ENCODE results near the gene HEBP1.

The HEBP1 gene

DNA sequence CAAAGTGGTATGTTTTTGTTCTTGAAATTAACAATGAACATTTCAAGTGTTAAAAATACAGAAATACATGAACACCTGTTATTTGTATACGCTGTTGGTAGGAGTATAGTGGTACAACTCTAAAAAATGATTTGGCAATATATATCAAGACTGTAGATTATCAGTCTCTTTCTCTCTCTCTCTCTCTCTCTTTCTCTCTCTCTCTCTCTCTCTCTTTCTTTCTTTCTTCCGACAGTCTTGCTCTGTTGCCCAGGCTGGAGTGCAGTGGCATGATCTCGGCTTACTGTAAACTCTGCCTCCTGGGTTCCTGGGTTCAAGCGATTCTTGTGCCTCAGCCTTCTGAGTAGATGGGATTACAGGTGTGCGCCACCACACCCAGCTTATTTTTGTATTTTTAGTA is 12.6 kb downstream of the HEBP1 start:
- no peak for DNase-seq

DNA sequence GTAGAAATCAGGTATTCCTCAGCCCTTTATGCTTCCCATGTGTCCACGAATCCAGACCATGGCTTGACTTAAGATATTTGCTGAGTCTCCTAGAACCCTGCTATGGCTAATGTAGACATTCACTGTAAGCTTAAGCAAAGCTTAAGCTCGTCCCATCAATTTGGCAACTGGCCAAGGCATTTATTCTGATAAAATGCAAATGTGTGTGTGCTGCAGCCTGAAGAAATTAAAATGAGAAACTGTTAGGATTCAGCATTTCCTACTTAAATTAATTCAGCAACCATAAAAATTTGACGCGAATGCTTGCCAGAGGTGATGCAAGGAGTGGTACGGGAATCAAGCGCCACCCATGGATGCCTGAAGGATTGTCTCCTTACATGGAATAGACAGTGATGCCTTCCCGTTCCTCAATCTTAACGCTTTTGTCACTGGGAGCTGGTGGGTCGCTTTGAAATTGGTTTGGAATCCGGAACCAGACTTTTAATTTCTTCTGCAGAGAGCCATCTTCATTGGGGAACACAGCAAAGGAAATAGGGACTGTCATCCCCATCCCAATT is 13.2 kb downstream of the HEBP1 start:
- no peak for DNase-seq

DNA sequence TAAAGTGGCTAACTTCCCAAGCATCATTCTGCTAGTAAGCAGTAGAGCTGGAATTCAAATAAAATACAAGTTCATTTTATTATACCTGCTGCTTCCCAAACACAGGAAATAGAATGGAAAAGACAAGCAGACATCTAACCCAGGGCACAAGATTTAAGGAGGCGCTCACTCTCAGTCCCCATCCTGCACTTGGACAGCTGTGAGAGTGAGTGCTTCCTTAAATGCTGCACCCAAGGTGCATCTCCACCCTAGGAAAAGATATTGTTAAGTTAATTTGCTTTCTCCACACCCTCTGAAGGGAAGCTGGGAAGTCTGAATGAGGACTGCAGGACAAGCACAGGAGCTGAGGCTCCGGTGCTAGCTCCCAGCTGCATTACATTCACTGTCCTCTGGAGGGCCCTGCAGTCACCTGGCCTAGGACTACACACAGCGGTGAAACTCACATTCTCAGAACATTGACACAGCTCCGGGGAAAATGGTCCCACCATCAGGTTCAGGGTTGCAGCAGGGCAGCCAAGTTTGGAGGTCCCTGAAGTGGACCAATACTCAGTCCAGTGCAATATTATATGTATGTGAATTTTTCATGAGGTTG is 14.2 kb downstream of the HEBP1 start:
- DNase-seq, result no peak

DNA sequence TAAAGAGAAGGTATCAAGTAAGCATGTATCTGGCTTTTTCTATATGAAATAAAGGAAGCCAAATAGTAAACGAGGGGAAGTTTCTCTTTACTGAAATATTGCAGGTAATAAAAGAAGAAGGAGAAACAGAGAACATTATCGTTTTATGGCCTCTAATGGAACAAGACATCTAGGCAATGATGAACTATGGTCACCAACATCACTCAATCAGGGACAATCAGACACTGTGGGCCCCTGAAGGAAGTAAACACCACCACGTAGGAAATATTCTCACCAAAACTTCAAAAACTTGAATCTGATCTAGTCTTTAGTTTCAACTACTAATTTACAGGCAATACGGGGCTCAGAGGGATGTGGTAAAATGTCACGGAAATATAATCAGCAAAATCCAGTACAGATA is 15.9 kb downstream of the HEBP1 start:
- no peak for DNase-seq

DNA sequence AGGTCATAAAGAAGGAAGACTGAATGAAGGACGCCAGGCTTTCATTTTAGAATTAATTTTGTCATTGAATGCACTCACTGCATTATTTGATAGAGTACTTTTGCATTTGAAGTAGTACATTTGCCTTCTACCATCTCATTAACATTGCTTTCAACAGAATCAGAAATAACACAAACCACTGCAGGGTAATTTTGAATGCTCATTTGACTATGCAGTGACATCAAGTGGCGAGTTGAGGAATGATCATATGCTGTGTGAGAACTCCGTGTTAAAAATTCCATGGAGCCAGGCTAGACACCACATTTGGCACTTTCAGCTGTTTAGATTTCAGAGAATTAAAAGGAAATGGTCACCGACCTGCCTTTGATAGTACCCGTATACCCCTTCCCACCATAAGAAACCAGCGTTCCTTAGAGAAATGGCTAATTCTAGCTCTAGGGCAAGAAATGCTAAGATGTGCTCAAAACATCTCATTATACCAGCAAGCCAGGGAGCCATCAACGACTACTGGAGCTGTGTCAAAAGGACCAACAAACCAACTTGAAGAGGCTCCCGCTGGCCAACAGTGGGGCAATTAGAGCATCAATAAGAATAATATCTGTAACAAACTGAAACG is 16.5 kb downstream of the HEBP1 start:
- peak; percentile 78 for DNase-seq

DNA sequence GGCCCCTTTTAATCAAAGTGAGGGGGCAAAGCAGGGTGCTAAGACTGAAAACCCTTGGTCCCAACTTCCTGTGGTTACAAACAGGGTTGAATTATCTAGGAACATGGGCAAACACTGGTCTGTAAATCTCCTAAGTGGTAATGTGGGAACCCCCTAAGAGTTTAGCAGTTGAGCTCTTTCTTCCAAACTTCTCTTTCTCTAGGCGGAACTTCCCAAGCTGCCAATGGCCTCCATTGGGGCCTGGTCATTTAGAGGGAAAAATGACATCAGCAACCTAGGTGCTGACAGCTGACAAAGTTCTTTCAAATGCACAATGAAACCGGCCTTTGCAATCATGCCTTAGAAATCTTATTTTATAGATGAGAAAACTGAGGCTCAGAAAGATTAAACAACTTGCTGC is 17.7 kb downstream of the HEBP1 start:
- no peak for DNase-seq

DNA sequence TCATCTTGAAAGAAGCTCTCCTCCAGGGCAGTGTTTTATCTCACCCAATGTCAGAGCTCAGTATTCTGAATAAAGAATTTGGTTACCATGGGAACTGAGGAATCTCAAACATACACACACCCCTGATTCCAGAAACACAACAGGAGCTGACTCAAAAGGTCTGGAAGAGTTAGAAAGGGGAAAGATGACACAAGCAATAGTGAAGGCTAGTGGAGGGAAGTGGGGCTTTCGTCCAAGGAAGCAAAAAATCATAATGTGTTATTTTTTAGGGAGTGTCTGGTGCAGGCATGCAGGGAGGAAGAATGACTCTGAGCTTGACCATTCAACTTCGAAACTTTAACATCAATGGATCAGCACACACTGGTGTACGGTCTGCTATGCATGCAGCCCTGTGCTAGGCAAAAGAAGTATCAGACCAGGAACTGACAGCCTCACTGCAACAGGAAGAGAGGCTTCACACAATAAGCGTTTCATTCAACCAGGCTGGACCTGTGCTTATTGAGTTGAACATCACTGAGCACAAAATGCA is 20.3 kb downstream of the HEBP1 start:
- DNase-seq, result peak; percentile 23

DNA sequence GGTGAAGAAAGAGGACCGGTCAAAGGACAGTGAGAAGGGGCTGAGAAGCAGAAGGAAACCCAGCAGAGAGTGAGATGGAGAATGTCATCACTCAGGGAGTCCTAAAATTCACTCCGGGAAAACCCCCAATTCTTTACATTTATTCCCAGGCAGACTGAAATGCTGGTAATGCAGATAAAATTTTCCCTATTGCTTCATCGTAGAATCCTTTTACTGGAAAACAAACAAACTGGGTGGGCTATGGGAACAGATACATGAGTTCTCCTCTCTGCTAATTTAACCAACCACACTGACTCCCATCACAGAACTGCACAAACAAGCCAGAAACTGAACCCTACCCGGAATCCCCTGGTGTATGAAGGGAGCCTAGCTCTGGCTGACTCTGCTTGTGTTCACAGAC is 20.9 kb downstream of the HEBP1 start:
- DNase-seq, result no peak

DNA sequence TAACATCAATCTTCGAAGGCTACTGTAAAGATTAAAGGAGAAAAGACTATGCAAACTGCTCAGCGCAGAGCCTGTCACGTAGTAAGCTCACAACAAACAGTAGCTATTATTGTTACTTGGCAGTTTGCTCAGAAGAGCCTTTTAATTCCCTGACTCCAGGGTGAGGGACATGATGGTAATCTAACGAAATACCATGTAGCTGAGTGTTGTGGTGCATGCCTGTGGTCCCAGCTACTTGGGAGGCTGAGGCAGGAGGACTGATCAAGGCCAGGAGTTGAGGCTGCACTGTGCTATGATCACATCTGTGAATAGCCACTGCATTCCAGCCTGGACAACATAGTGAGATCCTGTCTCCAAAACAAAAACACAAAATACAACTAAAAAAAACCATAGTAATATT is 22.8 kb downstream of the HEBP1 start:
- no peak for DNase-seq

DNA sequence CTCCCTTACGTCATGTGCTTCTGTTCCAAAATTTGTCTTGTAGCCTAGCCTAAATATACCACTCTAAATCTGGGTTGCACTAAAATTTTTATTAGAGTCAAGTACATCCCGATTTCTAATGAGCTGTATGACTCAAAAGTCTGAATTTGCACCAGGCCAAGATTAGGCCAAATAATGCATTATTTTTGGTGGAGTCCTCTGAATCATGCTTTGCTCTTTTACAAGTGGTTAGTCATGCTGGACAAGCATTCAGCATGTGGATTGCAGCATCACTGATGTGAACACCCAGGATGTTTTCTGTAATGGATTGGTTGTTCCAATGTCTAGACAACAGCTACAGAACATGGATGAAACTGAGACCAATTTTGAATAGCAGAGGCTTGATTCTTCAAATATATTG is 23.7 kb downstream of the HEBP1 start:
- peak; percentile 67 for DNase-seq

DNA sequence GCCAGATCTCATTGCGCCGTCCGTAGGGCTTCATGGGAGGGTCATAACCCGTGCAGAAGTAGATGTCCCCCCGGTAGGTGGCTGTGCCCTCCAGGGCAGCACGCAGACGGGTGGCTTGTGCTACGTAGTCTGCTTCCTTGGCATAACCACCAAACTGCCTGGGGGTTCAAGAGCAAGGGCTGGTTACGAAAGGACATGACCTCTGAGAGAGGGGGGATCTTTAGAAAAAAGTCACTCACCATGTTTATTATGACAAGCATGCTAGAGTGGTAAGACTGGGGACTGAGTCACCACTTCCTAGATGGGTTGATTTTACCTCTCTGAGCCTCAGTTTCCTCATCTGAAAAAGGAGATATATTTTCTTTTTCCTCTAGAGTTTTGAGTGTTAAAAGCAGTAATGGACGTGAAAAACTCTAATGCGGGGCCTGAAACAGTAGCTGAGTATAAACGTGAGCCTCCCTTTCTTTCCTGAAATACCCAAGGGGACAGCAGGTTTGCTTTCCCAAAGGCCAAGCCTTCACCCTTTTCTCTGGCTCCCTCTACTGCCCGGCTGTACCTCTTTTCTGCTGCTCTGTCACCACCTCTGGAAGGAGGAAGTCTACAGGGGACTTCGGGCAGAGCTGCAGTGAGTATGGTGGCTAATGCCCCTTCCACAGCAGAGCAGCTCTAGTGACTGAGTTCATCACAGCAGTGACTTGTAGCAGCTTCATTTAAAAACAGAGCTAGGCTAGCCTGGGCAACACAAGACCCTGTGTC is 24.6 kb downstream of the HEBP1 start:
- DNase-seq, result peak; percentile 63

DNA sequence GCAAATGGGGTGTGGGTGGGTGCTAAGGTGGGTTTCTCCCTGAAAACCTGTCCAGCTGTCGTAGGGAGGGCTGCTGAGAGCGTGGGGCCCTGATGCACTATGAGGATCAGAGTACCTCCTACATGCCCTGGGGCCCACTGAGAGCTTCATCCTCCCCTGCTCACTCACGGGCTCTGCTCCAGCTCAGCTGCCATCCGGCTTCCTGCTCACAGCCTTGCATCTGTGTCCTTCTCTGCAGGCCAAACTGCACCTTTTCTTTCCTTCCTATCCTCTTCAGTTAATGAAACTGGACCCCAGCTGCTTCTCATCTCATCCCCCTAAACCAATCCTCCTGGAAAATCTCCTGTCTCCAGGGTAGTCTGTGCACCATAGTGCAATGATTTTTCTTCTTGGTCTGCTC is 25.9 kb downstream of the HEBP1 start:
- DNase-seq, result no peak

DNA sequence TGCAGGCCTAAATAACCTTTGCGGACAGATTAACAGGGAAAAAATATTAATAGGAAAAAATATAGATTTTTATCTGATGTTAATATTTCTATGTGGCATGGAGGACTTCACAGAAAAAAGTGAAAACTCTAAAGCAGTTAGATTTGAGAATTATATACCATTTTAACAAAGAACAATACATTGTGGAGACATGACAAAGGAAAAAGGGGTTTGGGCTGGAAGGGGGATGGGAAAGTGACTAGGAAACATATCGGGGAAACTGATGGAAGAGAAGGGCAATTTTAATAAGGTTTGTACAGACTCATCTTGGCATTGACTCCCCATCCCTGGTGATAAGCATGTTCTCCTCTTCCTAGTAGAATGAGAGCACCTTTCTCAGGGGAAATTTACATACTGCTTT is 27.0 kb downstream of the HEBP1 start:
- DNase-seq, result no peak

DNA sequence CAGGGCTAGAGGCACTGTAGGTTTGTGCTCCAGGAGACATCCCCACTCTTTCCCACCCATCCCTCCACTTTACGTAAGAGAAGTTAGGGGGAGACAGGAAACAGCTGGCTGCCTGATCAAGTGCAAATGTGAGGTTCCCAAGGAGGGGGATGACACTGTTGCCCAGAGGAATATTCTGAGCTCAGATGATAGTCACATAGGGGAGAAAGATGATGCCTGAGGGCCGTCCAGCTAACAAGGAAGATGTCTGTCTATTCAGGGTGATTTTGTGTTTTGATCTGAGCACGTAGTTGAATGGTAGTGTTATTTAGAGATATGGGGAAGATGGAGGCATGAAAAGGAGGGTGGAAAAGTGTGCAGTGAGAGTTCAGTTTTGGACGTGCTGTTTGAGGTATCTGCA is 34.2 kb downstream of the HEBP1 start:
- no peak for DNase-seq

DNA sequence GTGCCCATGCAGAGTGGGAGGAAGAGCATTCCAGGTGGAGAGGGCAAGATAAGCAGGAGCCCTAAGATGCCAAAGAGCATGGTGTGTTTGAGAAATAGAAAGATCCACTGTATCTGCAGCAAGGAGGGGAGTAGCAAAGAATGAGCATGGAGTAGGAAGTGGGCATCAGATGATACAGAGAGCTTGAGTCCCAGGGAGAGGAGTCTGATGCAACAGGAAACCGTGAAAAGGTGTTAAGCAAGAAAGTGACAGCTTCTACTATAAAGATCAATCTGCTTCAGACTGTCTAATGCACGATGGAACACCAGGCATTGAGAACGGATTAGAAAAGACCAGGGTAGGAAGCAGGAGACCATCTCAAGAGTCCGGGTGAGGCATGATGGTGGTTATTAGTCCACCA is 35.8 kb downstream of the HEBP1 start:
- no peak for DNase-seq

DNA sequence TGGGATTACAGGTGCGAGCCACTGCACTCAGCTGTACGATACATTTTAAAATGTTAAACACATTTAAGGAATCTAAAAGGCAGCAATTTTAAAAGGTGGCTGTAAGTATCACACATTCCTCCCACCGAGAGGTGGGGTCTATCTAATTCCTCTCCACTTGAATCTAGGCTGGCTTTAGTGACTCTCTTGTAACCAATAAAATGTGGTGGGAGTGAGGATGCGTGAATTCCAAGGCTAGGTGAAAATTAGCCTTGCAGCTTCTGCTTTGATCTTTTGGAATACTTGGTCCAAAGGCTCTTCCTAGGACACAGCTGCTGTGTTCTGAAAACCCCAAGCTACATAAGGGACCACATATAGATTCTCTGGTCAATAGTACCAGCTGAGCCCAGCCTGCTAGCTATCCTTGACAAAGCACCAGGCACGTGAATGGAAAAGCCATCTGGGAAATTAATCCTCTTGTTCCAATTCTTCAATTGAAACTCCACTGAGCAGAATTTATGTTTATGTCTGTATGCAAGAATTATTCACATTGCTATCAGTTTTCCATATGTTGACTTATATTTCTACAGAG is 39.3 kb downstream of the HEBP1 start:
- DNase-seq, result no peak

DNA sequence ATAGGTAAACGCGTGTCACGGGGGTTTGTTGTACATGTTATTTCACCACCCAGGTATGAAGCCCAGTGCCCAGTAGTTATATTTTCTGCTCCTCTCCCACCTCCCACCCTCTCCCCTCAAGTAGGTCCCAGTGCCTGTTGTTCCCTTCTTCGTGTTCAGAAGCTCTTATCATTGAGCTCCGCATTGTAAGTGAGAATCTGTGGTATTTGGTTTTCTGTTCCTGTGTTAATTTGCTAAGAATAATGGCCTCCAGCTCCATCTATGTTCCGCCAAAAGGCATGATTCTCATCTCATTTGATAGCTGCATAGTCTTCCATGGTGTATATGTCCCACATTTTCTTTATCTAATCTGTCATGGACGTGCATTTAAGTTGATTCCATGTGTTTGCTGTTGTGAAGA is 41.2 kb downstream of the HEBP1 start:
- DNase-seq, result no peak

DNA sequence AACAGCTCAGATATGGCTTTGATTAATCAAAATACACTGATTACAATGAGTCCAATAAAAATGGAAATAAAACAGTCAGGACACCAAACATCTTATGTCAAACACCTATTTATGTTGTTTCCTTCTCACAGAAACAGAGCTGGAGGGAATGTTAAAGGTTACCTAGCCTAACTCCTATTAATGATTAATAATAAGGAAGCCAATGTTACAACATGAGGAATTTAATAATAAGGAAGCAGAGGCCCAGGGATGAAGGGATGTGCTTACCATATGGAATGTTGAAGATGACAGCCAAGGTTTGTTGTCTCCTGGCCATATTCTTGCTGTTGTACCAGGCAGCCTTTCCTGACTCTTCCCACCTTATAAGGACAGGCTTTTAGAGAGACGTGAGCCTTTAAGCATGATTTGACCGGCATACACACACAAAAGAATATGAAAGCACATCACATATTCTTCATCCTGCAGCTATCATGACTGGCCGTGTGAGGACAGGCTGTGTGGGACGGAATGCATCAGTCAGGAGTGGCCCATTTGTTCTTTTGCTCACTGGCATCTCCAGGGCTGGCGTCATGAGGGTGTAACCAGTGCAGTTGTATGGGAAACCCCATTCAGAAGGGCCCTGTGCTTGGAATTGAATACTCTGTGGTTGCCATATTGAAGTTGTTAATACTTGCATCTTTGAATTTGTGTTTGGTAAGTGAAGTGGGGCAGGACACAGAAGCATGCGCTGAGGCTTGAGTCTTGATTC is 45.0 kb downstream of the HEBP1 start:
- no peak for DNase-seq

DNA sequence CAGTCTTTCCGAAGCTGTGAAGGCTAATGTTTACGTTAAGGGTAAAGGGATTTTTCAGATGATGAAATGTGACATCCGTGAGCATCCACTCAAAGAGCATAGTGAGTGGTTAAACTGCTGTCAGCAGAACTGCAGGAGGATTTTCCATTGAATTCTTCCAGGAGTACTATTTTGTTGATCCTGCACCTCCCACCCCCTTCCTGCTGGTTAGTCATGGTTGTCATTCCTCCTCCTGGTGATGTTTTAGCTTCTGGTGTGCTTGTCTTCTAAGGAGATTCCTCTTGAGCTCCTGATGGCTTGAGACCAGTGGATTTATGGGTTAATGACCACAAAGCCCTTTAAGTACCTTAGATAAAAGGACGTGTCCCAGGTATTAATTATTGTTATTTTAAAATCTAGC is 45.7 kb downstream of the HEBP1 start:
- no peak for DNase-seq

DNA sequence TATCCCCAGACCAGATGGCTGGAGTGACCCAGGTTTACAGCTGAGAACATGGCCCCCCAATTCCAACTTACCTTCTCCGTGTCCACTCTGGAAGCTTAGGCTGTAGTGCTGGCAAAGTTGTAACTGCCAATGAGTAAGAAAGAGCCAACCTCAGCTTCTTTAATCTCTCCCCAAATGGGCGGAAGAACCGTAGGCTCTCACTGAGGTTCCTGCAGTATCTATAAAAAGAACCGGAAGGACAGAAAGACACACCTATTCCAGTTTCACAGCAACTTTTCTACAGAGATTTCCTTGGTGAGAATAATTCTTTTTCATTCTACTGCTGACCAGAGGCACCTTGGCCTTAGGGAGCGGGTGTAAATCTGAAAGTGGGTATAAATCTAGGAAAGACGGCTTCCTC is 48.0 kb downstream of the HEBP1 start, which contains the start of gene GPRC5D:
GPRC5D (minus strand) TSS at position 135 of the 400 bp plus-strand sequence. CDS start 1,786 bp downstream, outside the sequence.
- no peak for DNase-seq

DNA sequence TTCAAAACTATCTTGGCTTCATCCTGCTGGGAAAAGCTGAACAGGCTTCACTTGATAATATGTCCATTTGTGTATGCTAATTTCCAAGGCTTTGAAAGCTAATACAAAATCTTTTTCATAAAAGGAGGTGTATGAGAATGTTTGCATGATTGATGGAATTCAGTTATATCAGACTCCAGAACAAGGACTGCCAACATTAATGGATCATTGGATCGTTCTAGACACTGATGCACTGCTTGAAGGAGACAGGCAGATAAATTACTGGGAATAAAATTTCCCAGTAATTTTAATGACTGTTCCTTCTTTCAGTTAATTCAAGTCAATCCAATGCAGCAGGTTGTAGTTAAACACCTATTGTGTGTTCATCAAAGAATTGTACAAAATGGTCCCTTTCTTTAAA is 48.6 kb downstream of the HEBP1 start:
- no peak for DNase-seq

DNA sequence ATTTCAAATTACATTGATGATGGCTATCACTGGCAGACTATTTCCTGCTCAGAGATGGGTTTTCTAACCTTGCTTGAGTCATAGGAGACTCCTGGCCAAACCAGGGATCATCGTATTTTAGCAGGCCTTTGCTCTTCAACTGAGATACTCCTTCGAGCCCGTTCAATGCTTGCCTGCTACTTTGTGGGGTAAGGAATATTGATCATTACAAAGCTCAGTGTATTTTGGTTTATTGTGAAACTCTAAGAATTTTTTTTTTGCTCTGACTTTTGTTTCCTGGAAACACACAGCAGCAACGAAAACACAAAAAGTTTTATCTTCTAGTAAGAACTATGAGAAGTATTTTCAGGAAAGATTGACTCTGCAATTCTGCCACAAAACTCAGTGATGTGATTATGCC is 52.2 kb downstream of the HEBP1 start:
- DNase-seq, result no peak
